NCI-H2081 treated with DMSO at 0.1 percent for 48 hours (cell line): ENCODE measurements around the gene WDR6.

Experiments
- DNase-seq: peaks from one replicate; lab custom pipeline; 2025; lab: John Stamatoyannopoulos, UW

The WDR6 gene

GRCh38 chr3:49027634-49028033, 20.4 kb downstream of the WDR6 start:
- no peak for DNase-seq

DNA sequence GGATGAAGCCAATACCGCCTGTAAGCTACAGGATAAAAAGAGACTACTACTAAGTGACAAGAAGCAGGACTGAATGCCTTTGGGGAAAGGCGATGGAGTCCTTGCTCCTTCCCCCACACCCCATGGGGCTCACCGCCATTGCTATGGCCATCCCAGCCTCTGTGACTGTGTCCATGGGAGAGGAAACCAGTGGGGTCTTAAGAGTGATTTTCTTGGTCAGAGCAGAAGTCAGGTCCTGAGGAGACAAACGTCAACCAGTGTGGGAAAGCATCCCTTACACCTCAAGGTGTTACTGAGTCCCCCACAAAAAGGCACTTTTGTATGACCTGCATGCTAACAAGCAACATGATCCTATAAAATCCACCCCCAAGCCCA, 21.1 kb downstream of the WDR6 start:
- no peak for DNase-seq

DNA sequence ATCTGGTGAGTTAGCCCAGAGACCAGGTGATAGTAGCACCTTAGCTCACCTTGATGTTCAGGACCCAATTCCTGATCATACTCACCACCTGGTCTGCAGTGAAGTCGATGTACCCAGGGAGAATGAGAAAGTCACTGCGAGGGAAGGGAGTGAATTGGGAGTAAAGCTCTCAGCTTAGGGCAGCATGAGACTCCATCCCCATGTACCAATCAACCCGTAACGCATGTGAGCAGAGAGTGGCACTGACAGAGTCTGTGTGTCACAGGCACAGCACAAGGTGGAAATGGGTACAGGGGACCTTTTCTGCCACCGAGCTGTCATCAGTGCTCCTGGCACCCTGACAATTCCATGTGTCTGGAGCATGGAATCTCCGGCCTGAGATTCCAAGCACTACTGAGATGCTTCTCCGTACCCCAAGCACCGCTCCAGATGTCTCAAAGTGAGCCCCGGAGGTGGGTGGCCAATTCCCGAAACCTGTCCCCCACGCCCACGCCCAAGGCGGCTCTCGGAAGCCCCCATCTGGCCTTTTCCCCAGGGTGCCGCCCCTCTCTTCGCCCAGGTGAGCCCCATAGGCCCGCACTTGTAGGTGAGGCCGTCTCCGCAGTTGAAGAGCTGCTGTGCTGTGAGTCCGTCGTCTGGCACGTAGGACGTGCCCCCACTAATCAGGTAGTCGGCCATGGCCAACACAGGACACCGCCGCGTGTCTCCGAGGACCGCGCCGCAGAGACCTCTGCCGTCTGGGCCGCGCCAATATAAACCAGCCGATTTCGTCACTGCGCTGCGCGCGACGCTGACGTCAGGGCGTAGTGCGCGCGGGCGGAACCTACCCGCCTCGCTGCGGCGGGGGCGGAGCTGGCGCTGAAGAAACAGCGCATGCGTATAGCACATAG, 21.7 kb downstream of the WDR6 start, which contains the start of gene IMPDH2:
IMPDH2 (minus strand) TSS at position 726 of the 890 bp plus-strand sequence; CDS start at position 678, 48 bp downstream.
- peak; percentile 36 for DNase-seq

GRCh38 chr3:49029563-49029884, 22.3 kb downstream of the WDR6 start:
- DNase-seq, result no peak

GRCh38 chr3:49030321-49030720, 23.1 kb downstream of the WDR6 start:
- DNase-seq, result no peak

DNA sequence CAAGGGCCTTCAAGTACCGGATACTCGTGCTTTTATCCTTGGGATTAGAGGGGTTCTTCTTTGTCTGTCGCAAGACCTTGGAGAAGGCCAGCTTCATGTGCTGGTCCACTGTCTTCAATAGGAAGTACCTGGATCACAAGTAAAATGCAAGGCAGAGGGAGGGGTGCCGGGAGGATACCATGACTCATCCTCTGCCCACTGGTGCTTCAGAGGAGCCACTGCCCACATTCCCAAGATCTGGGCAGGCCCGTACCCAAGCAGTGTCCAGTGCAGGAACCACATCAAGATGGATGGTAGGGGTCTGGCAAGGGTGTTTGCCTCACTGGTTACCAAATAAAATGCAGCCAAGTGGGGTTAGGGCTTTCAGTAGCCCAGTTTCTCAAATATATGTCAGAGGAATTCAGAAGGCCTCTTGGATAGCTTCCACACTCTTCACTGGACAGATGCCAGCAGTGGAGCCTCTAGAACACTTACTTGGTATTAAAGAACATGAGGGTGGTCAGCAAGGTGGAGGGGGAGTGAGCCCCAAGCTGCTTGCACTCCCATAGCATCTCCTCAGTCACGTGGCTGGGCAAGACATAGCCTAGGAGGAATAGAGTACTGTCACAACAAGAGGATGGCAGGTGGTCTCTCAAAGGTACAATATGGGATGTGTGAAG, 25.6 kb downstream of the WDR6 start:
- DNase-seq, result no peak

DNA sequence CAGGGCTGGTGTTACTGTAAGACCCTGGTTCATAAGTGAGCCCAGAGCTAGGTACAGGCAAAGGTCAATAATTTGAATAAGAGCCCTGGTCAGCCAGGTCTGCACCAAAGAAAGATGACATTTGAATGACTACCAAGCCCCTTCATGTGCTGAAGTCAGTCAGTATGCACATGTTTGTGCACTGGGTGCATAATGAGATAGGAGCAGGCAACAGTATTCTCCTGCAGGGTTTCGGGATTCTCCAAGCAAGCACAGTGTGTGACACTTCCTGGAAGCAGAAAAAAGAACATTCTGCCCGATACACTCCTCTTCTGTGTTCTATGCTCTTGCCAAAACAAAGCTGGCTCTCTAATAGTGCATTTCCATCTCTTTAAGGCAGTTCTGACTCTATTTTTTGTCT, 27.5 kb downstream of the WDR6 start:
- no peak for DNase-seq

GRCh38 chr3:49035281-49035680, 28.1 kb downstream of the WDR6 start:
- DNase-seq, result no peak

GRCh38 chr3:49053543-49053942, 46.4 kb downstream of the WDR6 start:
- DNase-seq, result no peak

DNA sequence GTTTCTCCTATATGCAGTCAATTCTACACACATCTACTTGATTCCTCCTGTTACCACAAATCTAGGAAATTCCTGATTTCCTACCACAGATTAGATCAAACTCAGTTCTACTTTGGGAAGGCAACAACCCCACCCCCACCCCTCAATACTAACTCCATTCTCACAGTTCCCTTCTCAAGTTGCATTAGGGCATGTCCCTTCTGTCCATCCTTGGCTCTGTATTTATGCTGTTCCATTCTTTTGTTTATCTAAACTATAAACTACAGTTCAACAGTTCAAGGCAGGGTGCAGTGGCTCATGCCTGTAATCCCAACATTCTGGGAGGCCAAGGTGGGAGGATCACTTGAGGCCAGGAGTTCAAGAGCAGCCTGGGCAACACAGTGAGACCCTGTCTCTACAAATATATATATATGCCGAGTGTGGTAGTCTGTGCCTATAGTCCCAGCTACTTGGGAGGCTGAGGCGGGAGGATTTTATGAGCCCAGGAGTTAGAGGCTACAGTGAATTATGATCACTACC, 47.2 kb downstream of the WDR6 start:
- DNase-seq, result no peak

- no peak for DNase-seq
These were observed 50.1 kb downstream of the WDR6 start for GRCh38 chr3:49057268-49057667.

GRCh38 chr3:49058011-49058410, 50.8 kb downstream of the WDR6 start:
- no peak for DNase-seq
